Activated CD4-positive, alpha-beta T cell treated with anti-CD3 and anti-CD28 coated beads, Interleukin-2, amount 50 U/mL, for 24 hours (primary cell): ENCODE measurements around the gene NRIP3.
"Not testable (repeated sequence)": the region's sequence is repeated elsewhere in the genome, so short reads cannot be mapped to it uniquely, and the experiment has no call there.

ENCODE experiments used
- DNase-seq, 2 donors: peaks; one replicate each; pipeline ENCODE4 v3.0.0-alpha.2; 2020; ENCODE audit warnings: low read depth in 1 of 2, low spot score in 1 of 2

NRIP3 gene

DNA sequence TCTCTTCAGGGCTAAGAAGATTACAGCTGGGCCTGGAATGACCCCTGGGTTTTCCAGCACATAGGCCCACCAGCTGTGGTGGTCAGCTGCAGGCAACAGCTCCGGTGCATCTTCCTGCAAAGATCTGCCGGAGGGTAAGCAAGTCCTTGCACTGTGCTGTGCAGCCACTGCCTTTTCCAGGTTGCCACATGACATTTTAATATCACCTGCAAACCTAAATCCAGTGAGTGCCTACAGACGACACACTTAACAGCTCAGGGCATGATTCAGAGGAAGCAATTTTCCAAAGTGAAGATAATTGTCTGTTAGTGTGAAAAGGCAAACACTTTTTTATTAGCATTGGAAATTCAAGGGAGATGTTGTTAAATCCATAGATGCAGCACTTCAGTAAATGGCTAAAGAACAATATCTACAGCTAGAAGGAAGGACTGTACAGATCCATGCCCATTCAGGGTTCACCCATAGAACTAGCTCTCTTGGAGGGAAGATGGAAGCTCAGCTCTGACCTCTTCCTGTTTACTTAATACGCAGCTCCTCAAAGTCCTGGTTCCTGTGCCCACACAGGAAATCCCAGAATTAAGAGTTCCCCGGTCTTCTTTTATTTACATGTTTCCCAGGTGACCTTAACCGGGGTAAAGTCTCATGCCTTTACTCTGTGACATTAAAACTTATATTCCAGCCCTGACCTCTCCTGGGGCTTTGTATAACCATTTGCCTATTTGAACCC is 13.3 kb upstream of the NRIP3 start:
- no peak for DNase-seq

DNA sequence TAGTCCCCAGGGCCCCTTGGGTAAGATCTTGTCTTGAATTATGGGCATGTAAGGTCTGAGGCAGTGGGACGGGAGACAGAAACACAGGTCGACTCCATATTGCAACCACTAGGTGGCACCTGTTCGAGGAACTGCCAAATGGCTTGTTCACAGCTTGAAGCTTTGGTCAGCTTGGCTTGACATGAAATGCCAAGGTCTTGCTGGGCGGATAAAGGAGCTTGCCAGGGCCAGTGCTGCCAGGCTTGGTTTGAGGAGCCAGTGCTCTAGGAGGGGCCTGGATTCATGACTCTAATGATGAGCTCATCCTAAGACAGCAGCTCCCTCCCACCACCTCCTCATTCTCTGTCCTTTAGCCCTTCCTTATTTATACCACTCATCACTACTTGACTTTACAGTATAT is 11.9 kb upstream of the NRIP3 start:
- peak; percentile 28 to 48 for DNase-seq

DNA sequence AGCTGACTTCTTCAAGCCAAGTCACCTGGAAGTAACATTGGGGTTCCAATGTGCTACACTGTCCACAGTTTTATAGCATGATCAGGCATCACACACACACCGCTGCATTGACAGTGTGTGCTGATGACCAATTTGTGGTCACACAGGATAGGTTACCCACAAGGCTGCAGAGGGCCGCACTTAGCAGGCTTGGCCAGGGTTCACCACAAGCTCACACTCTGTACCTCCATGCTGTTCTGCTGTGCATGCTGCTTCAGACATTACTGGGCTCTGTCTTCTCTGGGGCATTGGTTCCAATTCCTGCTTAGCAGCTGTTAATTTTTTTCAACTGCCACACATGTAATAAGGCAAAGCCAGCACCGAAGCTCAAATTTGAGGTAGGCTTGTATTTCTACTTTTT is 11.0 kb upstream of the NRIP3 start:
- DNase-seq: no peak

DNA sequence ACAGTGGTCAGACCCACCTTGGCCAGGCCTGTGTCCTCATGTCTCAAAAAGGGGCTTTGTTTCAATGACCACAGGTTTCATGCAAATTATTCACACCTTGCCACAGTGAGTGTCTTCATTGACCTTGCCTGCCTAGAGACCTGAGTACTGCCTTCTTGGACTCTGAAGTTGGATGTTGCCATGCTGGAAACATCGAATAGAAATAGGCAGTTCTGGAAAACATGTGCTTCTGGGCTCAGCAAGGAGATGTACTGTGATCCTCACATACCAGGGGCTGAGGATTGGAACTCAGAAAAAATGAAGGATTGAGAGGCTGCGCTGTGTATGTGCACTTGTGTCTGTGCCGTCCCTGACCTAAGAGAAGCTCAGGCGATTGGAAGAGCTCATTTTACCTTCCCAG is 9.6 kb upstream of the NRIP3 start:
- no peak for DNase-seq

DNA sequence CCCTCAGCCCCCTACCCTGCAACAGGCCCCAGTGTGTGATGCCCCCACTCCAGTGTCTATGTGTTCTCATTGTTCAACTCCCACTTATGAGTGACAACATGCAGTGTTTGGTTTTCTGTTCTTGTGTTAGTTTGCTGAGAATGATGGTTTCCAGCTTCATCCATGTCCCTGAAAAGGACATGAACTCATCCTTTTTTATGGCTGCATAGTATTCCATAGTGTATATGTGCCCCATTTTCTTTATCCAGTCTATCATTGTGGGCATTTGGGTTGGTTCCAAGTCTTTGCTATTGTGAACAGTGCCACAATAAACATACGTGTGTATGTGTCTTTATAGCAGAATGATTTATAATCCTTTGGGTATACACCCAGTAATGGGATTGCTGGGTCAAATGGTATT is 5.7 kb upstream of the NRIP3 start:
- DNase-seq: not testable (repeated sequence)

DNA sequence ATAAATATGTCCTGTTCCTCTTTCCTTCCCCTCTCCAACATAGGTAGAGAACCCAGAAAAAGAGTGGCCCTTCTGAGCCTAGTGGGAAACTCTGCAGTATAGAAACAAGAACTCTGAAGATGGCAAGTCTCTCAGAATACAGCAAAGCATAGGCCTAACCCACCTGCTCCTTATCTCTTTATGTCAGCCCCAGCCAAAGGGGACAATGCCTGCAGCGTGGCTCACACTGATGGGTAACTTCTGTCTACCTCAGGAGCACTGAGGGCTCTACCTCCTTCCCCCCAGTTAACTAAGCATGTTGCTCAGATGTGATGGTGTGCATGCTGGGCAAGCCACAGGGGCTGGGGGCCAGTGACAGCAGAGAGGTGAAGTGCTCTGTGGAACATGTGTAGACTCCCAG is 4.9 kb upstream of the NRIP3 start:
- DNase-seq: no peak

DNA sequence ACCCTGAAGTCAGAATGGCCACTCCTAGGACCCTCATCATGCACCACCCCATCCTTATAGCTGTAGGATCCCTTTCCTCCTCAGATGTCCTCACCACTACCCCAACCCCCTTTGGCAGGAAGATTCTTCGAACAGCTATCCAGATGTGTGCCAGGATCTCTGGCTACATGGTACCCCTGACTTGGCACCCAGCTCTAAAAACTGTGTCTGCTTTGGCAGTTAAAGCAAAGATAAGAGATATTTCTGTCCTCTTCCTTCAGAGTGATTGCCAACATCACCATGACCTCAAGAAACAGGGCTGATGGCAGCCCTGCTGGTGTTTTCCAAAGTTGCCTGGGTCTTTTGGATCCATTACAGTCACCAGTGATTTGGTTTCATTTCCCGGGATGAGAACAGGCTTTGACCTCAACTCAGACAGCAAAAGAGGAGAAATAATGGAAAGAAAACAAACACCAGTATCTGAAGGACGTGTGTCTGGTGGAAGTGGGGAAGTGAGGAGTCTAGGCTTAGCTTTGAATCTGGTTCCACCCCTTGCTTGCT is 4.3 kb upstream of the NRIP3 start:
- no peak for DNase-seq

DNA sequence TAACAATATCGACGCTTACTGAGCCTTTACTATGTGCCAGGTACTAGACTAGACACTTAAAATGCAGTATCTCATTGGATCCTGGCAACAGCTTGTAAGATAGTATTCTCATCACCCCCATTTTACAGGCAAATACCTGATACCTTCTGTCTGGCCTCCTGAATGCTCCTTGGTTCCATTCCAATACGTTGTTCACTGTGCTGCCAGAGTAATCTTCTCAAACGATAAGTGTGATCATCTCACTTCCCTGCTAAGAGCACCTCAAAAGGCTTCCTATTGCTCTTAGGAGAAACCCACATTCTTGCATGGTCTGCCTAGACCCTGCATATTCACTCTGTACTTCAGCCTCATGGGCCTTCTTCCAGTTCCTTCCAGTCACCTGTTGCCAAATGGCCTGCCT is 1.3 kb upstream of the NRIP3 start:
- DNase-seq: no peak

DNA sequence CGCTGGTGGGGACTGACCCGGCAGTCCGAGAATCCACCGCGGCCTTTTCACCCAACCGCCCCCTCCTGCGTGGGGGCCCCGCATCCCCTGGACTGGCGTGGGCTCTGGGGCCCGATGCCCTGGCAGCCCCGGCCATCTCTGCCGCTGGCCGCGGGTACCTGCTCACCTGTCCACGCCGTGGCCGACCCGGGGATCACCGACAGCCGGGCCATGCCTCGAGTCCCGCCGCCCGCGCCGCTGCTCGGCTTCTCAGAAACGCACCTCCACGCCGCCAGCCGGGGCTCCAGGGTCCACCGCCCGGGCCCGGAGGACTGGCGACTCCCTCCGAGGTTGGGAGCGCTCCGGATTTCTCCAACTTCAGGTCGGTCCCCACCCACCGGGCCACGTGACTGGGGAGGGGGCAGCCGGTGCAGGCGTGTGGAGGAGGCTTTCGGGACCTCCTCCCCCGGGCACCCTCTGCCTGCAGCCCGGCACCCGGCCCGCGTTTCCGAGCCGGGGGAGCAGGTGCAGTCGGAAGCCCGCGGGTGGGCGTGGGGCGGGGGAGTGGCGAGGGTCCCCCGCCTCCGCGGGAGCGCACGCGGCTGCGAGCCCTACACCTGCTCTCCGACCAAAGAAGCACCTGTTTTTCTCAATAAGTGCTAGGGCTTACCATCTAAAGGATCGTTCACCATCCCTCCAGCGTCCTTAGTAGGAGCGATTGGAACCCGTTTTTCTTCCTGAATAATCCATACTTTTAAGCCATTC is 554 bp upstream of the NRIP3 start:
- no peak for DNase-seq

DNA sequence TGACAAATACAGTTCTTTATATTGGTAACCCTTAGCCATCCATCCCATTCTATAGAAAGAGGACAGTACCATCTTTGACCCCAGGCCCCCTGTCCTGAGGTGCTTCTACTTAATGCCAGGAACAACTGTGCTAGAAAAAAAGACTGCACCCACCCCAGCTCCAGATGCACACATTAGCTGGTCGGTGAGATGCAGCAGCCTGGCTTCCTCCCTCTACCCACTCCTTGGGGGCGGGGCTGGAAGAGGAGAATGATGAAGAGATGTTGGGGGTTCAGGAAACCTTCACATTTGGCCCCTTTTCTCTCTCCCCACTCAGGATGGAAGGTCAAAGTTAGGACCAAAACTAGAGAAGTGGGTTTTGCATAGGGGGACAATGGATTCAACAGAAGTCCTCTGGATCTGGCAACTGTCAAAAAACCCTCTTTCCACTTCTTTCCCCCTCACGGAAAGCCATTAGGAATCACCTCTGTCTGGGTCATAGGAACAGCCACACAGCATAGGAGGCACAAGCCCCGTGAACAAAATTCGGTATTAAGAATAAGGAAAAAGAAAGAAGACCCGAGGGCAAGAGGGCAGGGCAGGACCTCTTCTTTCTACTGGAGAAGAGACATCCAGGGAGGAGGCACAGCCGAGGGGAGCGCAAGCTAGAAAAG is 755 bp downstream of the NRIP3 start:
- no peak for DNase-seq

DNA sequence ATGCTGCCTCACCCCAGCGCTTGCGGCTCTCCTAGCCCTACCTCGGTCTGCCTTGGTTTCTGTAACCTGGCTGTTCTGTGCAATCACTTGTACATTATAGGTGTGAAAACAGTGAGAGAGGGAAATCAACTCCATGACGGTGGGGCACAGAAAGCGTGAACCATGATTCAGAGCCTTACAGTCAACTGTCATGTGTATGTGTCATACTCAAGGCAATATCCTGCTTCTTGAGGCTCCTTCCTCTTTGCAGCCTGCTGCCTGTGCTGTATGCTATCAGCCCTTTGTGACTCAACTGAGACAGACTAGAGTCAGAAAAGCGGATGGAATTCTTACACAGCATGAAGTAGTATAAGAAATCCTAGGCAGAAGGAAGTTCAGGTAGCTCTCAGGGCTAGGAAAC is 2.1 kb downstream of the NRIP3 start:
- DNase-seq: peak; percentile 15 to 45

DNA sequence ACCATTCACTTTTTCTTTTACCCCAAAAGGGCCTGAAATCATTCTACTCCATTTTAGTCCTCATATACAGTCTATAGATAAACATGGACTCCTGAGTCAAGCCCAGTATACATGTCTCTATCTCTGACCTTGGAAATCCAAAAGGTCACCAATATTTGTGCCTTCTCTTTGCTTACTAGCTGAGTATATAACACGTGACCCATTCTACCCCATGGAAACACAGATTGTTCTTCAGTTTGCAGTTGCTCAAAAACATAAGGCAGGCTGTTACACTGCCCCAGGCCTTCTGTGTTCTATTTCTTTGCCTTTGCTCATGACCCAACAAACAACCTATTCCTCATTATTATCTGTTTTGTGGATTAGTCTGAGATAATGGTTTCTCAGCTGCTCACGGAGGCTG is 5.8 kb downstream of the NRIP3 start:
- DNase-seq: no peak

DNA sequence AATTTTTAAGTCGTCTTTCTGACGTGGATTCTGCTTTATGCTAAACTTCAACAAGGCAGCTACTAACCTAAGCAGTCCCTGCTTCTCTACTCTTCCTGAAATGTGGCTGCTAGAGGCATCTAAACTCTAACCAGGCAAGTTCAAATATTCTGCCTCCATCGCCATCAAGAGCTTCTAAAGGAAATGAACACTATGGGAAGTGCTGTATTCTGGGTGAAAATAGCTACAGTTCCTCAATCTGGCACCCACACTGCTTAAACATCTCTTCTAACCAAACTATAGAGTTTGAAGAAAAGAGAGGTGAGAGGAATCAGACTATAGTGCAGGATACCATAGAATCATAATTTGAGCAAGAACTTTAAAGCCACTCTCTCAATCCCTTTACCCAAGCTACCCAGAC is 6.3 kb downstream of the NRIP3 start:
- DNase-seq: no peak

DNA sequence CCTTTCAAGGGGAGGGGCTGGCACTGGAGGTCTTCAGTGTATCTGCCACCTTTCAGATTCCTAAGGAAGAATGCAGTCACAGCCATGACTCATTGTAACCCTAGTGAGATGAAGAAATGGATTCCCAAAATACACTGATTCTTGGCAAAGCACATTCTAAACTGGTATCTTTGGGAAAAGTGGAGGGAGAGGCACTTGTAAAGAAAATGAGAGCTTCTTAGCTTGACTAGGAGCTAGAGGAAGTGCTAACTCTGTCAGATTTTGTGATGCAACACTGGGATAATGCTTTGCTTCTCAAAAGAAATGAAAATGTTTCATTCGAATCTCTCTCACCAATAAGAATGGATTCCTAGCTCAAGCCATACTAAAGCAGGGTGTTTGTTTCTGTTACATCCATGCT is 14.3 kb downstream of the NRIP3 start:
- DNase-seq: no peak

DNA sequence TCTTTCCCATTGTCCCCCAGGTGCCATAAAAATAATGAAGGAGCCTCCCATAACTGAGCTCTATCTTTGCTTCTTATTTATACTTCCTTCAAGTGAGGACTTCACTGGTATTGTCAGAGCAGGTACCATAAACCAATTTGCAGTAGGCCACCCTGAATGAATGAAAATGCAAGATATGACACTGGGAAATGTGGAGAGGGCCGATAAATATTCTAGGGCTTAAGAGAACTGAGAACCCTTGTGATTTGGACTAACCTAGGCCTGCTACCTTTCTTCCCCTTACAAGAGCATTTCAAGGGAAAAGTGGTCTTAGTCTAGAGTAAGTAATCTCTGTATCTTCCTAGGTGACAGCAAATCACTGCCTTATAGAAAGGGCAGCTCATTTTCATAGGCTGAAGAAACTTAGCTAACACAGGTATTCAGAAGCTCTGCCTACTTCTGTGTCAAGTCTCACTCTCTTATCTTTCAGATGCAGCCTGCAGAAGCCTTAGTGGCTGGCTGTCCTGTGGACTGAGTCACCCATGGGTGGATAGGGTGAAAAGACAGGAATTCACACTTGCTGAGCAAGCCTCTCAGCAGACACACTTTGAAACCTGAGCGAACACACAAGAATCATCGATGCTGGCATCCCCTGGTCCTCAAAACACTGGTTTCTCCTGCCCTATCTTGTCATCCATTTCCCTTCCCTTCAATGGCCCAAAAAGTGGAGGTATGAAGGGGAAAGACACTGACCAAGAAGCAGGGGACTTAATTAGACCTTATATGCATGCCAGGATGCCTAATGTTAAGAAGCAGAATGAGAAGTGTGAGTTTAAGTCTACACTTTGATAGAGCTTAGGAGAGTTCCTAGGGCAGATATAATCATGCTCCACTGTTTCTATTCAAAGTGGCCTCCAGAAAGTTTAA is 15.2 kb downstream of the NRIP3 start:
- no peak for DNase-seq

DNA sequence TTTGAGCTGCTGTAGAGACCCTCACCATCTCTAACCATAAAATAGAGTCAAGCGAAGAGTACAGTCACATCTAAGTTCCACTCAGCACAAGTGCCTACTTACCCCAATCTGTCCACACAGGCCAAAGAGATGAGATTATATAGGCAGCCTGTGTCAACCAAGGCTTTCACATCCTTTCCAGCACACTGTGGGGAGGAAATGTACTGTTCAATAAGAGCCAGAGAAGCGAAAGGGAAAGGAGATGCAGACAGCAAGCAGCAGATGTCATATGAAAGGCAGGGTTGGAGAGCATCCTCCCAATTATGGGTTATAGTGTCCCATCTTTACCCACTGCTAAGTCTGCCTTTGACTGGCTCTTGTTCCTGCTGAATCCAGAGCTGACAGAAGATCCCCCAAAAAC is 16.4 kb downstream of the NRIP3 start:
- DNase-seq: no peak

DNA sequence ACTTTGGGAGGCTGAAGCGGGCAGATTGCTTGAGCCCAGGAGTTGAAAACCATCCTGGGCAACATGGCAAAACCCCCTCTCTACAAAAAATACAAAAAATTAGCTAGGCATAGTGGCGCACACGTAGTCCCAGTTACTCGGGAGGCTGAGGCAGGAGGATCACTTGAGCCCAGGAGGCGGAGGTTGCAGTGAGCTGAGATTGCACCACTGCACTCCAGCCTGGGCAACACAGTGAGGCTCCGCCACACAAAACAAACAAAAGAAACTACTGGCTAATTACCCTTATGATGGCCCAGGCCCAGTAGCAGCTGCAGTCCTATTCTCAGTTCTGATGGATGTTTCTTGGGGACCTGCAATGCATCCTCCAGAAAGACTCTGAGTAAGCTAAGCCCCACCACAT is 17.0 kb downstream of the NRIP3 start:
- DNase-seq: not testable (repeated sequence)

DNA sequence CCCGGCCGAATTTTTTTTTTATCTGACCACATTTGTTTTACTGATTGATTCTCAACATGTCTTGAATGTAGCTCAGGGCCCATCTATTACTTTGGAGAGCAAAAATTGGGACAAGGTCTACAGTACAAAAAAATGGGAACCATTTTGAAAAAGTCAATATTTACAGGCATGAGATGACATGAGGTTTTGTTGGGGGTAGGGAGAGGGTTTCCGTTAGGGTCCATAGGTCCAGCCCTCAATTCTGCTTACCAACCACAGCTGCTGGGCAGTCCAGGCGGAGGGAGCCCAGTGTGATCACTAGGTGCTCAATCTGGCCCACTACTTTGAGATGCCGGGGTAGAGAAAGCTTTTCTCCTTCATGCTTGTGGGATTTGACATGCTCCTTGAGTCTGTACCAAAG is 18.3 kb downstream of the NRIP3 start:
- no peak for DNase-seq

DNA sequence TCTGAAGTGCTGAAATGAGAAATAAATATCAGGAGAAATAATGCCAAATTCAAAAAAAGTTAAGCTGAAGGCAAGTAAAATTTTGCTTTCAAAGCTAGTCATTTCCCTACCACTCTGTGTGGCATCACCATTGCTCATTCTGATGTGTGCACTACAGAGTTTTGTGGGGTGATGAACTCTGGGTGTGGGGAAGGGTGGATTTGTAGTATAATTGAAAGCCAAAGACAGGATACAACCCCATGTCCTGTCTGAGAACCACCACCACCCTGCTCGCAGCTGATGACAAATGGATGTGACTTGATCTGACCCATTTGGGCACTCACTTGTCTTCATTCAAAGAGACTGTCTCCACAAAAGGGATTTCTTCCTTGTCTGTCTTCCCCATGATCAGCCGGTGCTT is 20.2 kb downstream of the NRIP3 start:
- no peak for DNase-seq

DNA sequence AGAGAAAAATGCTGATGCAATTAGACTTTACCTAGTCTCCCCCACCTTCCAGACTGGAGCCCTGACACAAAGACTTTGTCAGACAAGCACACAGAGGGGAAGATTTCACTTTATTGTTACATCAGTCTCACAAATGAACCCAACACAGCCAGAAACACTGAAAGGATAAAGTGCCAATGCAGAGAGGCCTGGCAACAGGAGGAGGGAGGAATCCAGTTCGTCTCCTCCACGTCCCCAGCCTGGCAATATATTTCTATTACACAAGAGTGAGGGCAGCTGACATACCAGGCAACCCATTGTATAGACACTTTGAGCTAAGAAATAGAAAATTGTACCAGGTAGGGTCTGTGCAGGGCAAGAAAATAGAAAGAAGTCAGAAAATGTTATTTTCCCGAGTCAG is 23.3 kb downstream of the NRIP3 start:
- no peak for DNase-seq

DNA sequence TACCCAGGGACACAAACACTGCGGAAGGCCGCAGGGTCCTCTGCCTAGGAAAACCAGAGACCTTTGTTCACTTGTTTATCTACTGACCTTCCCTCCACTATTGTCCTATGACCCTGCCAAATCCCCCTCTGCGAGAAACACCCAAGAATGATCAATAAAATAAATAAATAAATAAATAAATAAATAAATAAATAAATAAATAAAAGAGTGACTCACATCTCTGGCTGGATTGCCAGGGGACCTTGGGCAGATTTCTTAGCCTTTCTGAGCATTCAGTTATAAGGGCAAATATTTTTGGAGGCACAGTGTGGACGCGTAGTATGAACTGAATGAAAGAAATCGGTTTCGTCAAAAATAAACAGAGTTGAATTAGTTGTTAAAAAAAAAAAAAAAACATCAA is 24.4 kb downstream of the NRIP3 start:
- DNase-seq: not testable (repeated sequence)
